GM12891 (cell line): ENCODE data around the gene SERF1A.
"Not testable (repeated sequence)": the region's sequence is repeated elsewhere in the genome, so short reads cannot be mapped to it uniquely, and the experiment has no call there.

Source experiments
- POLR2A ChIP-seq: IDR thresholded peaks from 2 replicates; pipeline ENCODE4 v1.6.1; 2011; ENCODE audit warnings: low read depth, low read length, control low read depth
- TAF1 ChIP-seq: IDR thresholded peaks from 2 replicates; pipeline ENCODE4 v1.6.1; 2011; ENCODE audit warnings: low read depth, low read length, control low read depth

GRCh38 chr5:70916829-70917228, 16.4 kb downstream of the SERF1A start:
- not testable (repeated sequence) for TF ChIP-seq POLR2A, TAF1
